Erythroblast (primary cell): ENCODE data around the gene CDH13.

ENCODE experiments used
- GATA1 ChIP-seq: IDR thresholded peaks from 2 replicates; pipeline ENCODE4 v1.6.1; 2011; ENCODE audit warnings: low read depth, mild to moderate bottlenecking, control low read depth, low read length, moderate library complexity
- POLR2A ChIP-seq: IDR thresholded peaks from 2 replicates; pipeline ENCODE4 v1.6.1; 2011; ENCODE audit warnings: mild to moderate bottlenecking, low read length

- TF ChIP-seq POLR2A (no peak), GATA1 (no peak)
Measured at GRCh38 chr16:83010776-83011720, 384.3 kb downstream of the CDH13 start.
